GM10248 (cell line): Measurements from ENCODE around the gene LGALS4.
"Not testable (repeated sequence)": the region's sequence is repeated elsewhere in the genome, so short reads cannot be mapped to it uniquely, and the experiment has no call there.

ENCODE experiments used
- CTCF ChIA-PET: fragments of 300-600 bp; sonication (Branson Sonifier 250); formaldehyde crosslinking; extraction: SDS; loops from one replicate; lab custom pipeline; 2021; ENCODE audit warnings: antibody characterized with exemption; lab: Yijun Ruan, JAX
- POLR2A ChIA-PET: fragments of 350-650 bp; sonication (Branson Sonifier 250); formaldehyde crosslinking; extraction: SDS; loops from one replicate; lab custom pipeline; 2020; ENCODE audit warnings: antibody characterized with exemption; lab: Yijun Ruan, JAX
- DNase-seq: peaks from one replicate; pipeline ENCODE4 v3.0.0; 2012; ENCODE audit errors: extremely low spot score
- CTCF ChIP-seq: IDR thresholded peaks from 2 replicates; pipeline ENCODE4 v1.5.1; 2012; ENCODE audit warnings: mild to moderate bottlenecking, low read depth; ENCODE audit errors: extremely low read depth, missing control alignments, control extremely low read depth

The LGALS4 gene

GRCh38 chr19:38788478-38789243 is 24.1 kb downstream of the LGALS4 start, which contains the start of gene LGALS7B:
Gene LGALS7B, plus strand, starts transcription at chr19:38789200. Its CDS starts 27 bp downstream, at chr19:38789227.
- POLR2A ChIA-PET: no interaction called here
- DNase-seq: no peak
- CTCF ChIA-PET: no interaction called here
- TF ChIP-seq CTCF: no peak

GRCh38 chr19:38786572-38787265 is 26.0 kb downstream of the LGALS4 start:
- CTCF ChIA-PET: interaction anchor here (1.2 to 1.5 kb wide), 2 partner anchors 10 to 17 kb away, joined by 3 to 16 read pairs; no protein-coding TSS in a partner anchor
- no peak for TF ChIP-seq CTCF
- POLR2A ChIA-PET: no interaction called here
- no peak for DNase-seq

GRCh38 chr19:38786061-38786460 is 26.7 kb downstream of the LGALS4 start:
- POLR2A ChIA-PET, DNase-seq: not testable (repeated sequence)
- CTCF ChIA-PET: interaction anchor here (1.5 kb wide), 1 partner anchor 16 kb away, joined by 16 read pairs; no protein-coding TSS in a partner anchor

GRCh38 chr19:38785187-38785699 is 27.5 kb downstream of the LGALS4 start:
- ChIA-PET CTCF (no interaction called here), POLR2A (no interaction called here)
- no peak for TF ChIP-seq CTCF
- no peak for DNase-seq

- DNase-seq: no peak
- POLR2A ChIA-PET: no interaction called here
- TF ChIP-seq CTCF: no peak
- CTCF ChIA-PET: interaction anchor here (2.9 kb wide), 1 partner anchor 15 kb away, joined by 11 read pairs; no protein-coding TSS in a partner anchor
These were observed 28.5 kb downstream of the LGALS4 start for GRCh38 chr19:38784224-38784623.

- POLR2A ChIA-PET: interaction anchor here (0.6 kb wide), 1 partner anchor 69 kb away, joined by 5 read pairs; no protein-coding TSS in a partner anchor
- DNase-seq: not testable (repeated sequence)
- CTCF ChIA-PET: interaction anchor here (2.9 kb wide), 1 partner anchor 13 kb away, joined by 11 read pairs; no protein-coding TSS in a partner anchor
These were observed 30.5 kb downstream of the LGALS4 start for GRCh38 chr19:38782212-38782611.

- ChIA-PET CTCF (no interaction called here), POLR2A (interaction anchor here (0.6 kb wide), 1 partner anchor 50 kb away, joined by 5 read pairs; no protein-coding TSS in a partner anchor)
- no peak for TF ChIP-seq CTCF
- DNase-seq: no peak
These were observed 31.7 kb downstream of the LGALS4 start for GRCh38 chr19:38781058-38781457.
